ENCODE results near the gene ATP10A. TPM values are rescaled to one million over a fixed set of nuclear protein-coding genes. Genes with fewer than 3 reads are reported as not detected.

ATP10A gene
- polyA plus RNA-seq, 1 of the 3 experiments (the other 2 are of a cell fraction): not detected

DNA sequence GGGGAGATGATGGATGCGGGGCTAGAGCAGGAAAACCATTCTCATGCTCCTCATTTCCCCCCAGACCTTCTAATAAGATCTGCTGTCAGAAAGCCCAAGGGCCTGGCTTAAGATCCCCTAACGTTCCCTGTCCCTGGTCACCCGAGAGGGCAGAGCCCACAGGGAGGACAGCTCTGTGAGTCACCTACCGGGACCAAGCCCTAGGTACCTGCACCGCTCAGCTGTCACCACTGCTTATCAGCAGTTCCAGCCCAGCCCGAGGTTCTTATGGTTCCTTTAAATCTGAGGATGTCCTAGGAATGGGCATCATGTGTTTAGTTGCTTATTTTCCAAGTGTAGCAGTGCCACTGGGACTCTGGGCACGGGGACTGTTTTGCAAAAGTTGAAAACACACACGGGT lies 53.0 kb downstream of the ATP10A start:
- 52% methylated on average over 8 of the region's 8 CpGs for WGBS (ENCODE audit: low lambda C conversion rate)

GRCh38 chr15:25807063-25807462 lies 56.1 kb downstream of the ATP10A start:
- no peak overlapping the region for H3K27ac ChIP-seq (ENCODE audit: low read depth in 2 of 2, low read length in 1 of 2)
- H3K27me3 ChIP-seq (ENCODE audit: insufficient read depth): no peaks in the 10 kb centered on the region
- H3K9me3 ChIP-seq: no peaks in the 10 kb centered on the region
- CTCF ChIA-PET: no interaction called here
- H3K79me2 ChIP-seq (ENCODE audit: insufficient read depth): no peaks in the 10 kb centered on the region
- H3K4me3 ChIP-seq (ENCODE audit: low read depth in 2 of 2, low read length in 1 of 2): no peak overlapping the region
- no peaks in the 10 kb centered on the region for H3F3A ChIP-seq (replicated peaks; ENCODE audit: insufficient read depth)
- no peak for DNase-seq
- TF ChIP-seq NFIC (IDR thresholded peaks at IDR 0.05; ENCODE audit: borderline replicate concordance): no peak
- TF ChIP-seq TCF12 (IDR thresholded peaks at IDR 0.05): no peak
- TF ChIP-seq JUND (IDR thresholded peaks at IDR 0.05): no peak
- TF ChIP-seq FOSL2 (IDR thresholded peaks at IDR 0.05; ENCODE audit: borderline replicate concordance, low read depth): no peak
- no peak for TF ChIP-seq RXRA (IDR thresholded peaks at IDR 0.05; ENCODE audit: borderline replicate concordance, low read depth)
- TF ChIP-seq MXI1 (IDR thresholded peaks at IDR 0.05; ENCODE audit: low read depth, low read length): no peak
- TF ChIP-seq TAF1 (IDR thresholded peaks at IDR 0.05; ENCODE audit: borderline replicate concordance, low read depth, low read length): no peak
- no peak for TF ChIP-seq REST (IDR thresholded peaks at IDR 0.05; ENCODE audit: low read depth, low read length)
- no peak for TF ChIP-seq SIN3A (IDR thresholded peaks at IDR 0.05; ENCODE audit: borderline replicate concordance, low read depth, low read length)
- no peak for TF ChIP-seq SMC3 (IDR thresholded peaks at IDR 0.05; ENCODE audit: low read depth, low read length)
- TF ChIP-seq NRF1 (IDR thresholded peaks at IDR 0.05; ENCODE audit: low read depth, low read length): no peak
- no peak for TF ChIP-seq FOXM1 (IDR thresholded peaks at IDR 0.05; ENCODE audit: low read depth)
- TF ChIP-seq EP300 (IDR thresholded peaks at IDR 0.05; ENCODE audit: borderline replicate concordance in 1 of 2, low read depth in 1 of 2, low read length in 1 of 2): no peak
- no peak for TF ChIP-seq EZH2phosphoT487 (IDR thresholded peaks at IDR 0.05; ENCODE audit: borderline replicate concordance, low read depth)
- no peak for TF ChIP-seq ELF1 (IDR thresholded peaks at IDR 0.05)
- TF ChIP-seq YY1 (IDR thresholded peaks at IDR 0.05; ENCODE audit: low read depth): no peak
- TF ChIP-seq, protein P1, sequence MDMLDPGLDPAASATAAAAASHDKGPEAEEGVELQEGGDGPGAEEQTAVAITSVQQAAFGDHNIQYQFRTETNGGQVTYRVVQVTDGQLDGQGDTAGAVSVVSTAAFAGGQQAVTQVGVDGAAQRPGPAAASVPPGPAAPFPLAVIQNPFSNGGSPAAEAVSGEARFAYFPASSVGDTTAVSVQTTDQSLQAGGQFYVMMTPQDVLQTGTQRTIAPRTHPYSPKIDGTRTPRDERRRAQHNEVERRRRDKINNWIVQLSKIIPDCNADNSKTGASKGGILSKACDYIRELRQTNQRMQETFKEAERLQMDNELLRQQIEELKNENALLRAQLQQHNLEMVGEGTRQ (IDR thresholded peaks at IDR 0.05; ENCODE audit: borderline replicate concordance, low read depth, low read length): no peak
- TF ChIP-seq FOXJ3 (CRISPR knock-in tag; IDR thresholded peaks at IDR 0.05): no peak
- no peak for TF ChIP-seq MEF2A (IDR thresholded peaks at IDR 0.05; ENCODE audit: borderline replicate concordance, low read depth)
- TF ChIP-seq, protein P2, sequence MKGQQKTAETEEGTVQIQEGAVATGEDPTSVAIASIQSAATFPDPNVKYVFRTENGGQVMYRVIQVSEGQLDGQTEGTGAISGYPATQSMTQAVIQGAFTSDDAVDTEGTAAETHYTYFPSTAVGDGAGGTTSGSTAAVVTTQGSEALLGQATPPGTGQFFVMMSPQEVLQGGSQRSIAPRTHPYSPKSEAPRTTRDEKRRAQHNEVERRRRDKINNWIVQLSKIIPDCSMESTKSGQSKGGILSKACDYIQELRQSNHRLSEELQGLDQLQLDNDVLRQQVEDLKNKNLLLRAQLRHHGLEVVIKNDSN (IDR thresholded peaks at IDR 0.05; ENCODE audit: borderline replicate concordance, low read depth): no peak
- POLR2A ChIA-PET: no interaction called here
- WGBS (ENCODE audit: low lambda C conversion rate): 44% methylated on average over 6 of the region's 6 CpGs
- H3K9me2 ChIP-seq: no peaks in the 10 kb centered on the region
- H3K36me3 ChIP-seq (replicated peaks in 1 of 2; ENCODE audit: control insufficient read depth in 1 of 2, insufficient read depth in 2 of 2, low read length in 1 of 2): no peaks in the 10 kb centered on the region
- H3K4me1 ChIP-seq (ENCODE audit: control insufficient read depth in 1 of 2, insufficient read depth in 2 of 2, low read depth in 1 of 2, low read length in 1 of 2): no peaks in the 10 kb centered on the region
- H3K4me2 ChIP-seq: no peak overlapping the region
- no peak overlapping the region for H3K9ac ChIP-seq
- no peaks in the 10 kb centered on the region for H4K20me1 ChIP-seq (ENCODE audit: insufficient read depth)
- no peak overlapping the region for H2AFZ ChIP-seq (ENCODE audit: low read depth)

More for the DNA sequence above, 53.0 kb downstream of the ATP10A start:
- no peak overlapping the region for H3K4me2 ChIP-seq
- no peaks in the 10 kb centered on the region for H4K20me1 ChIP-seq (ENCODE audit: insufficient read depth)
- no peak overlapping the region for H3K4me3 ChIP-seq (ENCODE audit: low read depth in 2 of 2, low read length in 1 of 2)
- DNase-seq: no peak
- H3K9ac ChIP-seq: no peak overlapping the region
- H2AFZ ChIP-seq (ENCODE audit: low read depth): no peak overlapping the region
- CTCF ChIA-PET: no interaction called here
- H3K79me2 ChIP-seq (ENCODE audit: insufficient read depth): no peaks in the 10 kb centered on the region
- no peak overlapping the region for H3K27ac ChIP-seq (ENCODE audit: low read depth in 2 of 2, low read length in 1 of 2)
- POLR2A ChIA-PET: no interaction called here
- no peaks in the 10 kb centered on the region for H3K27me3 ChIP-seq (ENCODE audit: insufficient read depth)
- no peaks in the 10 kb centered on the region for H3K9me2 ChIP-seq
- no peaks in the 10 kb centered on the region for H3K9me3 ChIP-seq
- TF ChIP-seq, protein P3, sequence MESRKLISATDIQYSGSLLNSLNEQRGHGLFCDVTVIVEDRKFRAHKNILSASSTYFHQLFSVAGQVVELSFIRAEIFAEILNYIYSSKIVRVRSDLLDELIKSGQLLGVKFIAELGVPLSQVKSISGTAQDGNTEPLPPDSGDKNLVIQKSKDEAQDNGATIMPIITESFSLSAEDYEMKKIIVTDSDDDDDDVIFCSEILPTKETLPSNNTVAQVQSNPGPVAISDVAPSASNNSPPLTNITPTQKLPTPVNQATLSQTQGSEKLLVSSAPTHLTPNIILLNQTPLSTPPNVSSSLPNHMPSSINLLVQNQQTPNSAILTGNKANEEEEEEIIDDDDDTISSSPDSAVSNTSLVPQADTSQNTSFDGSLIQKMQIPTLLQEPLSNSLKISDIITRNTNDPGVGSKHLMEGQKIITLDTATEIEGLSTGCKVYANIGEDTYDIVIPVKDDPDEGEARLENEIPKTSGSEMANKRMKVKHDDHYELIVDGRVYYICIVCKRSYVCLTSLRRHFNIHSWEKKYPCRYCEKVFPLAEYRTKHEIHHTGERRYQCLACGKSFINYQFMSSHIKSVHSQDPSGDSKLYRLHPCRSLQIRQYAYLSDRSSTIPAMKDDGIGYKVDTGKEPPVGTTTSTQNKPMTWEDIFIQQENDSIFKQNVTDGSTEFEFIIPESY (IDR thresholded peaks at IDR 0.05; ENCODE audit: borderline replicate concordance, low read depth): no peak
- TF ChIP-seq RFX5 (IDR thresholded peaks at IDR 0.05; ENCODE audit: low read length) (no peak), FOSL2 (IDR thresholded peaks at IDR 0.05; ENCODE audit: borderline replicate concordance, low read depth) (no peak), TEAD4 (IDR thresholded peaks at IDR 0.05; ENCODE audit: borderline replicate concordance, insufficient read depth) (no peak), FOXM1 (IDR thresholded peaks at IDR 0.05; ENCODE audit: low read depth) (no peak)
- no peaks in the 10 kb centered on the region for H3K36me3 ChIP-seq (replicated peaks in 1 of 2; ENCODE audit: control insufficient read depth in 1 of 2, insufficient read depth in 2 of 2, low read length in 1 of 2)
- no peaks in the 10 kb centered on the region for H3F3A ChIP-seq (replicated peaks; ENCODE audit: insufficient read depth)
- H3K4me1 ChIP-seq (ENCODE audit: control insufficient read depth in 1 of 2, insufficient read depth in 2 of 2, low read depth in 1 of 2, low read length in 1 of 2): no peaks in the 10 kb centered on the region
